GM12891 (cell line): ENCODE results near the gene NFKB2.

Source experiments
- DNase-seq: peaks from one replicate; pipeline ENCODE4 v3.0.0; 2011; ENCODE audit warnings: low spot score; ENCODE audit not compliant: insufficient read length
- FAIRE-seq: peaks from 2 replicates; lab custom pipeline; 2011; peaks lifted over from hg19 to GRCh38; lab: Jason Lieb, UNC
- PAX5 ChIP-seq: IDR thresholded peaks from 2 replicates; pipeline ENCODE4 v1.6.1; 2011; ENCODE audit warnings: low read length, moderate library complexity, mild to moderate bottlenecking; ENCODE audit not compliant: insufficient read depth, severe bottlenecking
- POLR2A ChIP-seq: IDR thresholded peaks from 2 replicates; pipeline ENCODE4 v1.6.1; 2011; ENCODE audit warnings: low read depth, low read length, control low read depth
- POLR2AphosphoS5 ChIP-seq: IDR thresholded peaks from 2 replicates; pipeline ENCODE4 v1.6.1; 2011; ENCODE audit warnings: low read depth, low read length, control low read depth
- POU2F2 ChIP-seq: IDR thresholded peaks from 2 replicates; pipeline ENCODE4 v1.6.1; 2011; ENCODE audit warnings: low read depth, mild to moderate bottlenecking, control low read depth, low read length, moderate library complexity
- SPI1 ChIP-seq: IDR thresholded peaks from 2 replicates; pipeline ENCODE4 v1.6.1; 2011; ENCODE audit warnings: low read depth, low read length, control low read depth
- TAF1 ChIP-seq: IDR thresholded peaks from 2 replicates; pipeline ENCODE4 v1.6.1; 2011; ENCODE audit warnings: low read depth, low read length, control low read depth

NFKB2 gene

GRCh38 chr10:102424145-102424544 lies 28.6 kb downstream of the NFKB2 start:
- no peak for FAIRE-seq
- no peak for DNase-seq
- TF ChIP-seq POLR2A = no peak
- no peak for TF ChIP-seq TAF1
- TF ChIP-seq POLR2AphosphoS5 = no peak
- no peak for TF ChIP-seq SPI1
- no peak for TF ChIP-seq POU2F2

- DNase-seq (no peak), FAIRE-seq (no peak)
- TF ChIP-seq POU2F2 (no peak), POLR2AphosphoS5 (no peak), POLR2A (no peak), TAF1 (no peak), PAX5 (no peak), SPI1 (no peak)
Observed at GRCh38 chr10:102424916-102425315, 29.4 kb downstream of the NFKB2 start.

- FAIRE-seq = no peak
- TF ChIP-seq POU2F2 (no peak), TAF1 (no peak), PAX5 (no peak), POLR2A (no peak), POLR2AphosphoS5 (no peak), SPI1 (no peak)
Observed at GRCh38 chr10:102425444-102425843, 29.9 kb downstream of the NFKB2 start.

GRCh38 chr10:102426803-102427287 lies 31.3 kb downstream of the NFKB2 start:
- TF ChIP-seq PAX5 (no peak), POLR2A (no peak), POLR2AphosphoS5 (no peak), POU2F2 (no peak), SPI1 (no peak), TAF1 (no peak)
- DNase-seq (no peak), FAIRE-seq (no peak)

More at GRCh38 chr10:102425444-102425843, 29.9 kb downstream of the NFKB2 start:
- no peak for DNase-seq

- FAIRE-seq = no peak
- no peak for DNase-seq
- no peak for TF ChIP-seq POLR2AphosphoS5
- no peak for TF ChIP-seq TAF1
- TF ChIP-seq POLR2A = no peak
- no peak for TF ChIP-seq PAX5
- TF ChIP-seq SPI1 = no peak
- no peak for TF ChIP-seq POU2F2
Observed at GRCh38 chr10:102429468-102429867, 34.0 kb downstream of the NFKB2 start.

- TF ChIP-seq SPI1 = no peak
- 0 out of 2 replicates have a peak, but pooled peaks have one; percentile 24 for TF ChIP-seq POLR2AphosphoS5
- no peak for TF ChIP-seq POLR2A
- TF ChIP-seq TAF1 = no peak
- peak; percentile 75; the same call in 1 of the 2 replicates for TF ChIP-seq POU2F2
- DNase-seq (no peak), FAIRE-seq (no peak)
Observed at GRCh38 chr10:102431452-102432124, 36.1 kb downstream of the NFKB2 start.

- TF ChIP-seq POU2F2 (peak; percentile 58; the same call in 1 of the 2 replicates), POLR2A (peak; percentile 61), POLR2AphosphoS5 (peak; percentile 61; the same call in 1 of the 2 replicates), TAF1 (peak; percentile 72), PAX5 (no peak), SPI1 (peak; percentile 42)
- DNase-seq = peak; percentile 90
- peak; percentile 91 for FAIRE-seq
Observed at GRCh38 chr10:102432162-102432950, 36.9 kb downstream of the NFKB2 start, which contains the start of gene CUEDC2. Gene CUEDC2 (minus strand): TSS chr10:102432574. CDS start chr10:102425188, 7,386 bp downstream.

GRCh38 chr10:102433619-102434046 lies 38.1 kb downstream of the NFKB2 start:
- DNase-seq (no peak), FAIRE-seq (no peak)
- TF ChIP-seq SPI1 = peak; percentile 61
- TF ChIP-seq POU2F2 = no peak

GRCh38 chr10:102434394-102435132 lies 39.1 kb downstream of the NFKB2 start:
- DNase-seq (no peak), FAIRE-seq (peak; percentile 41)
- TF ChIP-seq POU2F2 (no peak), PAX5 (no peak)

- no peak for TF ChIP-seq POLR2A
- TF ChIP-seq SPI1 = no peak
- DNase-seq (no peak), FAIRE-seq (no peak)
Observed at GRCh38 chr10:102435133-102435497, 39.6 kb downstream of the NFKB2 start.
